Activated CD4-positive, alpha-beta T cell treated with anti-CD3 and anti-CD28 coated beads, Interleukin-2, amount 50 U/mL, for 4 hours (primary cell): Measurements from ENCODE around the gene SARDH.
"Not testable (repeated sequence)": the region's sequence is repeated elsewhere in the genome, so short reads cannot be mapped to it uniquely, and the experiment has no call there.

Experiments
- DNase-seq, 2 experiments: peaks; one replicate each; pipeline ENCODE4 v3.0.0-alpha.2; 2020

The SARDH gene

DNA sequence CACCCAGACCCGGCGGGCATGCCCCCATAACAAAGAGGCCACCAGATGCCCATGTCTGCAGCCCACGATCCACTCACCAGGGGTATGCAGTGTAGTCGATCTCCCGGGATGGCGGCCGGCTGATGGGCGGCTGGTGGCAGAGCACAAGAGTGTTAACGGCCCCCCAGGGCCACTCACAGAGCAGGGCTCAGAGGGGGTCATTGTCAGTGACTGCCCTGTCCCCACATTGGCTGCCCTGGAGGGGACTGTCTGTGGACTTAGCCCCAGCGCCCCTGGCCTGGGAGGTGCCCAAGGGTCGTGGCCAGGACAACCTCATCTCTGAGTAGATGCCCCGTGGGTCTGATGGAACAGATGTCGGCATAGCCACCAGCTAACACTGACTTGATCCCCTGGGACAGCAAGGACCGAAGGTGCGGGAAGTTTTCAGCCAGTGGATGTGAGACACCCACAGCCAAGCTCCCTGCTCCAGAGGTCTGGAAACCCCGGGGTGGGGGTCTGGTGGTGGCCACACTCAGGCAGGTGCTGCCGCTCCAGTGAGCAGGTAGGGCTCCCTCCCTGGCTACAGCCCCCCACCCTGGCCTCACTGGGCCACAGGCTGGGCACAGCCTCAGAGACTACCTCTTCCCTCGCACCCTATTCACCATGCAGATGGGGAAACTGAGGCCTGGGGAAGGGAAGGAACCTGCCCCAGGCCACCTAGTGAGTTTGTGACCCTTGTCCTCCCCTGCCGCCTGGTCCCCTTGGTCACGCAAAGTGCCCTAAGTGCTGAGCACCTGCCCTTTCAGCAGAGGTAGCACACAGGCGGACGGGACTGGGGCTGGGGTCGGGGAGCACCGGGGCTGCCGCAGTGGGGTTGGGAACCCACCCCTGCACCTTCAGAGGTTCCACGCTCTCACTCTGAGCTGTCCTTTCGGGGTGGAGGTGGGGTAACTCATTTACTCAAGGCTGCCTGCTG lies 38.1 kb upstream of the SARDH start:
- DNase-seq: no peak

DNA sequence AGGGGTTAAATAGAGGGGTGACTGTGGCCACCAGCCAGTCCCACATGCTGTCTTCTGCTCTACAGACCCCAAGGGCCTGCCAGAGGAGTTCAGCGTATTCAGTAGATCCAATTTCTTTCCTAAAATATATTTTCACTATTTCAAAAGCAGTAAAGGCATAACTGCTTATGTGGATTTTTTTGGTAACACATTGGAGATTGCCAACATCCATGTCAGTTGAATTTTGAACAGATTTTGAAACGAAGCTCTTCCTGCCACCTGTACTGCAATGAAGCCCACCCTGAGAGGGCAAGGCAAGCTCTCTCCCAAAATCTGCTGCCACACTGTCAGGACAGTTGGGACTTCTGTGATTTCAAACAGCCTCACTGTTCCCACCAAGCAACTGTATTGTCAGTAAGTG lies 37.1 kb upstream of the SARDH start:
- no peak for DNase-seq

DNA sequence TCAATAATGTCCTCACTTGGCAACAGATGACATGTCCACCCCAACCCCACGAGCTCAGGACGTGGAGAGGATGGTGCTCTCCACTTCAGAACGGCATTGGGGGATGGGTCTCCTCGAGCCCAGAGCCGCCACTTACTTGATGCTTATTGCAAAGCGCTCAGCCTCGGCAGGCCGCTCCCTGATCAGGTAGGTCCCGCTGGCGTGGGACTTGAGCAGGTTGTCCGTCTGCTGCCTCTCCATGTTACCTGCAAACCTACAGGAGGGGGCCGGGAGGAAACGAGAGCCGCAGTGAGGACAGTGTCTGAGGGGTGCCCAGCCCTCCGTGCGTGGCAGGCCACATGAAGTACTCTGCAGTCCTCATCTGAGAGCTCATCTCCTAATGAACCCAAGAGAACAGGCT lies 36.6 kb upstream of the SARDH start:
- DNase-seq: no peak

DNA sequence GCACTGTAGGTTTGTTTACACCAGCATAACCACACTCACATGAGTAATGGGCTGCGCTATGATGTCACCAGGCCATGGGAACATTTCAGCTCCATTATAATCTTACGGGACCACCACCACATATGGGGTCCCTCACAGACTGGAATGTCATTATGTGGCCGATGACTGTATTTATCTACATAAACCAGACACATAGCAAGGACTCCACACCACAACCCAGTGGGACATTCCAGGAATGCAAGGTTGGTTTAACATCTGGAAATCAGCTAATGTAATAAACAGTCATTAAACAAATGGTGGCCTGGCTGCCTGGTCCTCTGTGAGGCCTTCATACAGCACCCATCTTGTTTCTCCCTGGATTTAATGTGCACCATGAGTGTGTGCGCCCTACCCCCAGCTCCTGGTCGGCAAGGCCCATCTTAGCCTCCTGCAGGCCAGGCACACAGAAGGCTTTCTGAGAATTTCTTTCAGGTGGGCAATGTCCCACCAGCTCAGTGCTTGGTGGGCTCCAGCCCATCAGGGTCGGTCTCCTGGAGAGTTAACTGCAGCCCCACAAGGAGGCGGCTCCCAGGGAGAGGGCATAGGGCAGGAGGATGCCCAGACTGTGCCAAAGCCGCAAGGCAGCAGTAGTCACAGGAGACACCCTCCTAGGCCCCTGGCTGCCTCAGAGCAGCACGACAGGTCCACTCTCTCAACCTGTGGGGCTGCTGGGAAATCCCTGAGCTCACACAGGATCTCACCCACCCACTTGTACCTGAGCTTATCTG lies 35.9 kb upstream of the SARDH start:
- DNase-seq: no peak

DNA sequence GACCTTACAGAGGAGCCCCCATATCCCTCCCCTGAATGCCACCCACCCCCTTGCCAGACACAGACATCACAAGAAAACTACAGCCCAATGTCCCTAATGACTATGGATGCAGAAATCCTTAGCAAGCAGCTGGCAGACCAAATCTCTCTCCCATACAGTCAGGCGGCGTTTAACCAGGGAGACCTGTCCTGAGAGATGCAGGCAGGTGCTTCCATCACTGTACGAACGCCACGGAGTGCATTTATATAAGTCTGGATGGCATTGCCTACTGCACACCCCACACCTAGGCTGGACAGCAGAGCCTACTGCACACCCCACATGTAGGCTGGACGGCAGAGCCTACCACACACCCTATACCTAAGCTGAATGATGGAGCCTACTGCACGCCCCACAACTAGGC lies 34.4 kb upstream of the SARDH start:
- DNase-seq: no peak

DNA sequence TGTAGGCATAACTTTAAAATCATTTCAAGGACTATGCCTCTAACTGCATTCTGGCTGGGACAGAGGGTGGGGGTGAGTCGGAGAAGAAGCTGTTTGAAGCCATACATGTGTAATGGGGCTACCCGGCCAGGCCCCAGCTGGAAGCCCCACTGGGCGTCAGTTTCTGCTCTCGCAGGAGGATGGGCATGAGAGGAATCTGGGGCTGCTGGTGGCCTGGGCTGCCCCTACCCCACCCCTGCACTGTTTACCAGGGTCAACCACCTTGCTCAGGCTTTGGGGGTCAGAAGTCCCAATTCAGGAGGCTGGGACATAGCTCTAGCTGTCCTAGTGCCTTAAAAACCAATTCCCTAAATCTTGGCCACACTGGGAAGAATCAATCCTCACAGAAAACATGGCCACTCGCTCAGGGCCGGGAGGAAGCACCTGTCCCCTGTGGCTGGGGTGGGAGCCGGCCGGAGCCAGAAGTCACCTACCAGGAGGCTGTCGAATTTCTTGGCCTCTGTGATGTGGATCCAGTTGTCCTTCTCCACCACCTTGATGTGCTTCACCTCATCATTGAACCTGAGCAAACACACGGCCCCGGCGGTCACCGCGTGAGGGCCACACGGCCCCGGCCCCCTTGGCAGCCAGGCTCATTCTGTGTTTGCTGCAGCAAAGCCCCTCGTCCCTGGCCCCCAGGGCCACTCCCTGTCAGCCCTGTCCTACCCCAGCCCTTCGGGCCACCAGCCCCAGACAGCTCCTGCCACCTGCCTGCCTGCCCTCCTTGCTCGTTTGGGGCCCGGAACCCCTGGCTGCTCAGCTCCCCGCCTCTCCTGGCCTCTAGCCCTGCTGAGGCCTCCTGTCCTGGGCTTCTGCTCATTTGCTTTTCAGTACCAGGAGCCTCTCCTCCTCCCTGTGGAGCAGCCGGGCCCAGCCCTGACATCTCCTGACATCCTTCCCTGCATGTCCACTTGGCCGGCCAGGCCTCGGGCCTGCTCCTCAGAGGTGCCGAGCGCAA lies 33.6 kb upstream of the SARDH start:
- no peak for DNase-seq

DNA sequence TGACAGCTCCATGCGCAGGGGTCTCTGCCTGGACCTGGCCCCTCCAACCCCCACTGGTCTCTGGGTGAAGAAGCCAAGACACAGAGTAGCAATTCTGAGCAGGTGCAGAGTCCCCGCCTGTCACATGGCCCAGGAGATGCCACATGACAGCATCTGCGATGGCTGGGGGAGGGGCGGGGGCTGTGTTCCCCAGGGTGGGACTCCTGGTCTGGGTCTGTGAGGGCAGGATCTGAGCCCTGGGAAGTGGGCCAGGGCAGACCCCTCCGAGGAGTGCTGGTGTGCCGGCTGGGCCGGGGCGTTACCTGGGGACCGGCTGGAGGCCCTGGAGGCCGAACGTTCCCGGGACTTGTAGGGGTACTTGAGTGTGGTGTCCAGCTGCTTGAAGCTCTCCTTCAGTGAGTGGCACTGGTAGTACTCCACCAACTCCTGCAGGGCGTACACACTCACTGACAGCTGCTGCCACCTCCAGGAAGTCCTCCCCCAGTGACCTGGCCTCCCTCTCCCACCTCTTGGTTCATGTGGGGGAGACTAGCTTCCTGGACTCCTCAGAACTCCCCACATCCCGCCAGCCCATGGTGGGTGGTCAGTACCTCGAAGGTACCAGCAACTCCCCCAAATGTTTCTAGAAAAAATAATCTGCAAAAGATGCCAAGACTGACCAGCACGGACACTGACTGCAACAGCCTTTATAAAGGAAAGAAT lies 32.1 kb upstream of the SARDH start:
- no peak for DNase-seq

DNA sequence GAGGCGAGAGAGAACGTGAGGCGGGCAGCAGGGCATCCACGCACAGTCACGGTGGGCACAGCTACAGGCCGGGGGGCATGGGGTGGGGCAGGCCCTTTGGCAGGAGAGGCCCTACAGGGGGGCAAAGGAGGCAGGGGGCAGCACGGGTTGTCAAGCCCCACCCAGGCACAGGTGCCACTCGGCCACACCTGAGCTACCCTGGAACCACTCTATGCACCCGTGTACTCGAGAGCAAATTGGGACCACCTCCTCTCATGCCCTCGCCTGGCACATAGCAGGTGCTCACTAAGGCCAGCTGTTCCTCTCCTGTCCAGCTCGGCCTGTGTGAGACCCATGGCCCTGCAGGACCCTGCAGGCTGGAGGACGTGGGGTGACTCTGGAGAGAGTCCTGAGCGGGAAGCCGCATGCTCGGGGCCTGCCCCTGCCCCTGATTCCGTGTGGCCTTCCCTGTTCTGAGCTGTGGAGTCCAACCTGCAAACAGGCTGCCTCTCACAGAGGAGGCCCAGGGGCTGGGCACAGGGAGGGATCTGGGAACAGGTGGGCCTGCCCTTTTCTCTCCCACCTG lies 31.4 kb upstream of the SARDH start:
- DNase-seq: no peak

DNA sequence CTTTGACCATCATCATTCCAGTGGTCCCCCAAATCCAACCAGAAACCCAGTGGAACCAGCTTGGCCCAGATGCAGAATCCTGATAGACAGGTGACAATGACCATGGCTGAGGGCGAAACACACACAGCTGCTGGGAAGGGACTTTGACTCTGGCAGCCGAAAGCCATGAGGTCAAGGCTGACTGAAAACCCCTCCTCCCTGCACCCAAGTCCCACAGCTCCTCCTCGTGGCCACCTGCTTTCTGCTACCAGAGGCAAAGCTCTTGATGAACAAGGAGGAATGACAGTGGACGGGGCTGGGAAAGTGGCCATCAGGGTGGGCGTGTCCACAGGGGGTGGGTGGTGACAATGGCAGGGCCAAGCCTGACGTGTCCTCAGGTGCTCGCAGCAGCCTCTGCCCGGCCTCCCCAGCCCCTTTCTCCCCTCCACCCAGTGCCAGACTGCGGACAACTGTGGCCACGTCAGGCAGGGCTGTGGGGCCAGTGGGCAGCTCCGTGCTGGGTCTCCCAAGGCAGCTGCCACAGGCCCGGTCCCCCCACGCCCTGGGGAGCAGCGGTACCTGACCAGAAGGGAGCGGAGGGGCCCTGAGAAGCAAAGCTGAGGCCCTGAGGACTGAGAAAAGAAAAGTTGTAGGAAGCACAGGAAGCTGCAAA lies 30.8 kb upstream of the SARDH start:
- no peak for DNase-seq

DNA sequence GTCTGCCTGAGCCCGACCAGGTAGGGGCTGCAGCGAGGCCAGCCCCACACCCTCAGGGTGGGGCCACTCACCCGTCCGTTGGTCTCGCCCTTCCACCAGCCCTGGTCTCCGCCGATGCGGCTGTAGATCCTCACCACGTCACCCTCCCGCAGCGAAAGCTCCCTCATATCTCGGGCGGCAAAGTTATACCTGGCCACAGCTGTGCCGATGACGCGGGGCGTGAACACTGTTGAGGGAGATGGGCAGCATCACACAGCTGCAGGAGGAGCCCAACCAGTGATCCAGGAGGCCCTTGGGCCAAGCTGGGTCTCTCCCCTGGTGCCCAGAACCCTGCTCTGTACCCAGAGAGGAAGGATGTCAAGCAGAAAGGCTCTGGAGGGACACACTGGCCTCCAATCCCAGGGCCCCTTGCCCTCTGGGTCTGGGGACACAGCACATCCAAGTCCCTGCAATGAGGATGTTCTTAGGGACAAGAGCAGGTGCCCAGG lies 30.3 kb upstream of the SARDH start:
- DNase-seq: no peak

DNA sequence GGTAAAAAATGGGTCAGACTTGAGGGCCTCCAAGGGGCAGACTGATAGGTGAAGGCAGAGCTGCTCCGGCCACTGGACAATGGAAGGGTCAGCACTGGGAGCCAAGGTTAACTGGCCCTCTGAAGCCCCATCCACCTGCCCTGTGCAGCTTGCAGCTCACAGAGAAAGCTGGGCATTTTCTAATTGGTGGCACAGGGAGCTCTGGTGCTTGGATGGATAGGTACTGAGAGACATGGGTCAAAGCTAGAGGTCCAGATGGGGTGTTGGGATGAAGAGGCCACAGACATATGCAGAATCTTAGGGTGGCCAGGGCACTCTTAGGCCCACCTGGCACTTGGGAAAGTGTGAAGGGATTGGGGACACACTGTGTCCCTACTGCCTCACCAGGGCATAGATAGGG lies 29.5 kb upstream of the SARDH start:
- DNase-seq: no peak

DNA sequence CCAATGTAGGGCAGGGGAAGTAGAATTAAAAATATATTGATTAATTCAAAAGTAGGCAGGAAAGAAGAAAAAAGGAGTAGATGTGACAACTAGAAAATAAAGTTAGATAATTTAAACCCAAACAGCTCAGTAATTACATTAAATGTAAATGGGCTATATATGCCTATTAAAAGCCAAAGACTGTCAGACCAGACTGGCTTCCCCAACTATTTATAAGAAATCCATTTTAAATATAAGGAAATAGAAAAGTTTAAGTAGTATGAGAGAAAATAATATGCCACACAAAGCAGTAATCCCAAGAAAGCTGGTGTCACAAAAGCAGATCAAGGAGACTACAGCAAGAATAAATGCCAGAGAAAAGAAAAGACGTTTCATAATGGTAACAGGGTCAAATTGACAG lies 28.9 kb upstream of the SARDH start:
- no peak for DNase-seq

DNA sequence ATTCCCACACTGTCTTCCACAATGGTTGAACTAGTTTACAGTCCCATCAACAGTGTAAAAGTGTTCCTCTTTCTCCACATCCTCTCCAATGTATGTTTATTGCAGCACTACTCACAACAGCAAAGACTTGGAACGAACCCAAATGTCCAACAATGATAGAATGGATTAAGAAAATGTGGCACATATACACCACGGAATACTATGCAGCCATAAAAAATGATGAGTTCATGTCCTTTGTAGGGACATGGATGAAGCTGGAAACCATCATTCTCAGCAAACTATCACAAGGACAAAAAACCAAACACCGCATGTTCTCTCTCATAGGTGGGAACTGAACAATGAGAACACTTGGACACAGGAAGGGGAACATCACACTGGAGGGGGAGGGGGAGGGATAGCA lies 28.1 kb upstream of the SARDH start:
- not testable (repeated sequence) for DNase-seq

DNA sequence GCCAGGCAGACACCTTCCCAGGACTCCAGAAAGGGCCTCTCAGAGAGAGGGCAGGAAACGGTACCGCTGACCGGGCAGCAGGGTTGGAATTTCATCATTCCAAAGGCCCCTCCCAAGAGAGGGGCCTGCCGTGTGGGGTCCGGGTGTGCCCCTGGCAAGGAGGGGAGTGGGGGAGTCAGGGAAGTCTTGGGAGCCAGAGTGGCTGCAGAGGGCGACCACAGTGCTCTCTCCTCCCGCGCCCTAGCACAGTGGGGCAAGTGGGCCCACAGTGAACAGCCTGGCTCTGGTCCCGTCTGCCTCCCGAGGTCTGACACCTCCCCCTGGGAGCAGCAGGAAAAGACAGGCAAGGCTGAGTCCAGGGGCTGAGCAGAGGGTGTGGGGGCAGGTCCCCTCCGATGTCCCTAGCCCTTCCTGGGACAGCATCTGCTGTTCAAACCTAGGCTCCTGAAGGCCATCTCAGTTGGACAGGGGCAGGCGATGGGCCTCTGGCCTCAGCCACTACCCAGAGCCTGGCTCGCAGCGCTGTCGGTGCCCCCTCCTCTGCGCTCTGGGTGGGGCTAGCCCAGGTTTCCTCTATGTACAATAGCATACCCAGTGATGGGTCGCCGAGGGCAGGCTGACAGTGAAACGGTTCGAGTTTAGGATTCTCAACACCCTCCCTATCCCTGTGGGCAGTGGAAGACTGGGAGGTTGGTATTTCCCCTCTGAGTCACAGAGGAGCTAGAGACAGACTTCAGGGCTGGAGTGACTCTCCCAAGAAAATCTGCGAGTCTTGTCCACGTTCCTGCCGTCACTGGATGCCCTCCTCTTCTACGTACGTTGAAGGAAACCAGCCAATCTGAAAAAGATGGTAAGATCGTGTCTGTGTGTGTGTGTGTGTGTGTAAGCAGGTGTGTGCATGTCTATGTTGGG lies 25.4 kb upstream of the SARDH start:
- no peak for DNase-seq

DNA sequence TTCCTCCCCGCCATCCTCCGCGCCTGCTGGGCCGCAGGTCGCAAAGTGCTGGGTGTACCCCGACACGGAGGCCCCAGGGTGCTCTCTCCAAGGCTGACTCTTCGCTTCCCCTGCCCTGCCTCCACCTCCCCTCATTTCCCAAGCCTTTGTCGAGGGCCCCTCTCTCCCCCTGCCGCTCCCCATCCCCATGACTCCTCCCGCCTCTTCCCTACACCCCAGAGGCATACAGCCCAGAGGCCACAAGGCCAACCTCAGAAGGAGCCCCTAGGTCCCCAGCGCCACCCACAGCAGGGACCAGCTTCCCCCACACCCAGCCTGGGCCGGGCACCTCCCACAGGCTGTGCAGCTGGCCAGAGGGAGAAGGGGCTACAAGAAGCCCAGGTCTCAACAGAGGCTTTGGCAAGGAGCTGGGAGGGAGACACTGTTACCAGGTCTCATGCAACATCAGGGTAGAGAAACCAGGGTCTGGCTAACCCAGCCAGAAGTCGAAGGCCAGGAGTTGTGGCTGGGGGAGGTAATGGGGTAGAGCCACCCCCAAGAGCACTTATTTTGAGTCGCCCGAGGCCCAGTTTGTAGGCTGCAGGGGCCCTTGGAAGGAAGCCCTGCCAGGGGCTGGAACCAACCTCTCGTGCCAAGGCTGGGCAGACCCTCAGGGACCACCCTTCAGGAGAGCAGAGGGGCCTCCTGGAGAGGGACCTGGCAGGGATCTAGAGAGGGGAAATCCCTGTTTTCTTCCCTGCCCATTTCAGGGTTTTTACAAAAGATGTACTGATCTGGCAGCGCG lies 24.5 kb upstream of the SARDH start:
- DNase-seq: no peak

DNA sequence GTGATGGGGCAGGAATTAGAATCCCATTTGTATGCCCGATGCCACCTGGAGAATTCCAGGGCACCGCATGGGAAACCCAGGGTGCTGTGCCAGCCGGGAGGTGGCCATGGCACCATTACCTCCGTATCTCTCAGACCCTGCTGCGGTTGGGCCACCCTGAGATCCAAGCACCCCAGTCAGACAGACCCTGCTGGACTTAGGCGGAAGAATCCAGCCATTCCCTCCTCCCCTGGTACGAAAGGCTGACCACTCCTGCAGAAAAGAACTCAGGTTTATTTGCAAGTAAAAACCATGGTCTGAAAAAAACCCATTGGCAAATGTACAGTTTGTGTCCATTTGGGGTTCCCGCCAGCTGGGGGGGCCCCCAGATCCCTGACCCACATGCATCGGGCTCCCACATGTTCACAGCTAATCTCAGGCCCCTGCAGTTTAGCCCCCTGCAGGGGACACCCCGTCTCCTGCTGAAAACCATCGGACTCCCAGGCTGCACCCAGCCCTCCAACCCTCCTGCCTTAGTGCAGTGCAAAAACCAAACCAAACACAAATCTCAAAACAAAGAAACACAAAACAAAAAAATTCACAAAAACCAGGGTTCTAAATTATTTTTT lies 23.6 kb upstream of the SARDH start:
- no peak for DNase-seq

DNA sequence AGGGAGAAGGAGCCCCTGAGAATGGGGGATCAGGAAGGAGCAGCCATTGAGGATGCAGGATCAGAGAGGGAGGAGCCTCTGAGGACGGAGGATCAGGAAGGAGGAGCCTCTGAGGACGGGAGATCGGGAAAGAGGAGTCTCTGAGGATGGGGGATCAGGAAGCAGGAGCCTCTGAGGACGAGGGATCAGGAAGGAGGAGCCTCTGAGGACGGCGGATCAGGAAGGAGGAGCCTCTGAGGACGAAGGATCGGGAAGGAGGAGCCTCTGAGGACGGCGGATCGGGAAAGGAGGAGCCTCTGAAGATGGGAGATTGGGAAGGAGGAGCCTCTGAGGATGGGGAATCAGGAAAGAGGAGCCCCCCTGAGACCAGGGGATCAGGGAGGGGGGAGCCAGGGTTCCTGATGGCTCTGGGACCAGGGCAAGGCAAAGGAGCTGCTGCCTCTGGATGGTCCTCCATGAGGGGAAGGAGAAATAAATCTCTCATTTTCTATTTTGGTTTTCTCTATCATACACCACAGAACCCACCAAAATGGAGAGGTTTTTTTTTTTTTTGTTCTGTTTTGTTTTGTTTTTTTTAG lies 22.6 kb upstream of the SARDH start:
- no peak for DNase-seq

DNA sequence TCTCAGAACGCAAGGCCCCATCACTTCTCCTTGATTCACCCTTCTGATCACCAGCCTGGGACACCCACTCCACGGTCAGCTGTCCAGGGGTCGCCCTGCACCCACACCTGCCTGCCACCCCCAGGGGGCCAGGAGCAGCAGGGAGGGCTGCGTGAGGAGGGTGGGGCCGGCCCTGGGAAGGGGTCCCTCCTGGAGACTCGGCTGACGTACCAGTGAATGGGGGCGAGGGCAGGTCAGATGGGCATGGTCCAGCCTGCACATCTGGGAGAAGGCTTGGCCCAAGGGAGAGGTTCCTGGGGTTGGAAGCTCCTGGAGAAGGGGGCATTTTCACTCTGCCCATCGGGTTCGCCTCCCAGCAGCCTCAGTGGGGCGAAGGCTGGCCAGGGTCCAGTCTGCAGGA lies 21.8 kb upstream of the SARDH start:
- DNase-seq: no peak
